NK-92 treated with Interleukin-12 subunit alpha and Interleukin-12 subunit beta, amount 100 ng/mL, for 24 hours (cell line): ENCODE measurements around the gene MCOLN2.
"Not testable (repeated sequence)": the region's sequence is repeated elsewhere in the genome, so short reads cannot be mapped to it uniquely, and the experiment has no call there.

Source experiments
- DNase-seq: peaks from one replicate; lab custom pipeline; 2025; lab: John Stamatoyannopoulos, UW

Gene MCOLN2

DNA sequence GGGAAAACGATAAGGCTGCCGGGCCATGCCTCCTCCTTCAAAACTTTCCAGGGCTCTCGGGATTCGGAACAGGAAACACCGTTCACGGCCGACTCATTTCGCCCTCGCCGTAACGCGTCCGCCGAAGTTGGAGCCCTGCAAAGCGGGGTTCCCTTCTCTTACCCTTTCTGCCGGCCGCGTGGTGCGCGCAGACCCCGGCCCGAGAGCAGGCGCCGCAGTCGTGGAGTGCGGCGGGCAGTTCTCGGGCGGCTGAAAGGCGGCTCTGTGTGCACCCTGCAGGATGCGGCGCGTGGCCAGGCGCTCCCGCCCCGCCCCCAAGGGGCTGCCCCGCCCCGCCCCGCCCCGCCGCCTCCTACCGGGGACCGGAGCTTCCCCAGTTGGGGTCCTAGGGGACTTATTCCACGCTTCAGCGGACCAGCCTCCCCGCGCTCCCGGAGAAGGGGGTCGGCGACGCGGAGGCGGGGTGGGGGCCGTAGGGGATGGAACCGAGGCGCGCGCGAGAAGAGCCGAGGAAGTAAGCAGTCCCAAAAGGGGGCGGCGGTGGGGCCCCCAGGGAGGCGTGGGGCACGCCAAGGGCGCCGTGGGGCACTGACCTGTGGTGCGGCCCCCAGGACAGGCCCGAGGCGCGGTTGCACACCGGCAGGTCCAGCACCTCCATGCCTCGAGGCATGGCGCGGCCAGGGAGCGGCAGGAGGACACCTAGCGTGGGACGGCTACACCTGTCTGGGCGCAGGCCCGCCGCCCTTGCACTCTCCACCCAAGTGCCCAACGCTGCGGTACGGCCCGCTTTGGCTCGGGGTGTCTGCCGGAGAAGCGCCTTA lies at the start of gene MCOLN2:
Gene MCOLN2, minus strand, starts transcription at position 268 of the 821 bp plus-strand sequence. Its CDS starts 241 bp downstream, at position 27.
- DNase-seq = peak; percentile 57

DNA sequence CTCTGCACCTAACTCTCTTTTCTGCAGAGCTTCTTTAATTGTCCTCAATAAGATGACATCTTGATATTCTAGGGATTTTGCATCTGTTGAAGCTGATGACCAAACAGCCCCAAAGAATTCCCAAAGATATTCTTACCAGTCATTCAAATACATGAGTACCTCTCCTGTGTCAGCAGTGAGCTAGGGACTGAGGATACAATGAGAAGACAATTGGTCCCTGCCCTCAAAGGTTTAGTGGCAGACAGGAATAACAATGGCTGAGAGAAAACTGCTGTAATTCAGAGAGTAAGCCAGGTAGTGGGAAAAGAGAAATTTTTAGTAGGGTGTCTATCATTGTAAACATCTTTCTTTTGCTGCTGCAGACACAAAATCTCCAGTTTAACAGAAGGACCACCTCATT lies 45.5 kb upstream of the MCOLN2 start:
- no peak for DNase-seq

DNA sequence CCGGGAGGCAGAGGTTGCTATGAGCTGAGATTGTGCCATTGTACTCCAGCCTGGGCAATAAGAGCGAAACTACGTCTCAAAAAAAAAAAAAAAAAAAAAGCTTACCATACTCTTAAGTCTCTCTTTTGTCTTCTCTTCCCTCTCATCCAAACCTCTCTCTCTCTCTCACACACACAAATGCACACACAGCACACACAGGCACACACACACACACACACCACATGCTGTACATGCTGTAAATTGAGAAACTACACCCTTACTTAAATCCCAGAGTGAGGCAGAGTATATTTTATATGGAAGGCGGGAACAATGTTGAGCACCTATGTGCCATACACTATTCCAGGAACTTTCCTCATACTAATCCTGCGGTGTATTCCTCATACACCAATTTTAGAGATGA lies 44.9 kb upstream of the MCOLN2 start:
- DNase-seq = no peak

DNA sequence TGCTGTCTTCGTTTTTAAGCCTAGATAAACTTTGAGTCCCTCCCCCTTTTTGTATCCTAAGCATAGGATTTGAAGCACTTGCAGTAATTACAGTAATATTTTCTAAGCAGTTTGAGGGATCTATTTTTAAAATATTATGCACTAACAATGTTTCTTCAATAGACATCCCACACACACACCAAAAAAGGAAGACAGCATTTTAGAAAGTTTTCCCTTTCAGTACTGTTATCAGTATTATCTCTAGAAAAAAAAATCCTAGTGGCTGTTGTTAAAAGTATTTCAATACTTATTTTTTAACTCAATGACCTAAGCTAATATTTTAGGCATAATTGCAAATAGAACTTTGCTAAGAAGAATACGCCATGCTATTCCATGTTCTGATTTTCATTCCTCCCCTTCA lies 36.3 kb upstream of the MCOLN2 start:
- DNase-seq = no peak

DNA sequence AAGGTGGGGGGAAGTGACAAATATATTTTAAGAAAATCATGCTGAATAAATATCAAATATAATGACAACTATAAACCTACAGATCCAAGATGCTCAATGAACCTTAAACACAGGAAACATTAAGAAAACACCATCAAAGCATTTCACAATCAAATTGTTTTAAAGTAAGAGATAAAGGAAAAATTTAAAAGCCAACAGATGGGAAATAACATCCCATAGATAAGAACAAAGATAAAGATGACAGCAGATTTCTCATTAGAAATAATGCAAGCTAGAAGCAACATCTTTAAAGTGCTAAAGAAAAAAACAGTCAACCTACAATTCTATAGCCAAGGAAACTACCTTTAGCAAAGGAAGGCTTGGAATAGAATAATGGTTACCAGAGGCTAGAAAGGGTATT lies 33.6 kb upstream of the MCOLN2 start:
- no peak for DNase-seq

DNA sequence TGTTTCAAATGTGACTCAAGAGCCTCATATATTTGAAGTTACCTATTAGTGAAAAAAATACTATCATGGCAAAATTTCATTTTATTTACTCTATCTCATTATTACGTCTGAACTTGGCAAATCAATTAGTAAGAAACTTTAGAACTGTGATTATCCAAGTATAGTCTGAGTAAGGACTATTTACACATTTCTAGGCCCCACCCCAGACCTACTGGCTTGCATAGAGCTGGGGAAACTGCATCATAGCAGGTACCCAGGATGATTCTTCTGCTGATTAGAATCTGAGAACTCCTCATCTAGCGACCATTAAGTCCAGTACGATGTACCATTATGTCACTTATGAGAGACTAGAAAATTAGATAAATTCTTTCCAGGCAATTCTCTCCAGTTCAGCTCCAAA lies 31.2 kb upstream of the MCOLN2 start:
- DNase-seq = no peak

DNA sequence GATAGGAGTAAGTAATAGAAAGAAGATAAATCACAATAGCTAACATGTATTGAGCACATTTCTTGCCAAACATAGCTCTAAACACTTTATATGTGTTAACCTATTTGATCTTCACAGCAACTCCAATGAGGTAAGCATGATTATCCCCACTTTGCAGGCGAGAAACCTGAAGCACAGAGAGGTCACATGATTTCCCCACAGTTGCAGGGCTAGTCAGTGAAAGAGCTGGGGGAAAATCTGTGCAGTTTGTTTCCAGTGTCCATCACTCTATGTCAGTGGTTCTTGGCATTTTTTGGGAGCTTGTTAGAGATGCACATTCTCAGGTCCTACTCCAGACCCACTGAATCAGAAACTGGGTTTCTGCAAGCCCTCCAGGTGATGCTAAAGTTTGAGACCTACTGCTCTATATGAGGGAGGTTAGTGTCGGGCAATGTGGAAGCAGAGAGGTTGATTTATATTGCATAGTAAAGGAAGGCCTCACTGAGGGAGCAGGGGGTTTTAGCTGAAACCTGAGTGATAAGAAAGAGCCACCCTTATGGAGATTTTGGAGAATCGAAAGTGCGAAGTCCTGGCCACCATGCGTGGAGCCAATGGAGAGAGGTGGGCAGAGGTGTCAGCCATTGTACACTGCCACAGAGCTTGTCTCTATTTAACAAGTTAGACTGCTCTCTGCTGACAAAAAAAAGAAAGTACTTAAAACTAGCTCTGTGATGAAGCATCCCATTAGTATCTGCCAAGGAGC lies 30.5 kb upstream of the MCOLN2 start:
- peak; percentile 17 for DNase-seq

DNA sequence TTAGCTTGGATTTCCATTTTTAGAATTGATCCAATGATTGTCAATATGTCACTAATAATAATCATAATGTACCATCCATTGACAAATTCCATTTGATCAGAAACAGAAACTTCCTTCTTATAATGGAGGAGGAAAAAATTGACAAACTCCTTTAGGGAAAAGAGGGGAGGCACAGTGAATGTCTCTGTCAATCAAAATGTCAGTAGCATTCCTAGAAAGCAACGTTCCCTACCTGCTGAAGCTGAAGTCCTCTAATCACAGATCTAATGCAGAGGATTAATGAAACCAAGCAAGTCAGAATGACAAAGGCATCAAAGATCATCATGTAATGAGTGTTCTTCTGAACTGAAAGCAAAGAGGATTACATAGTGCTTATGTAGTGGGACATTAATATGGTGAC lies 29.0 kb upstream of the MCOLN2 start:
- no peak for DNase-seq

DNA sequence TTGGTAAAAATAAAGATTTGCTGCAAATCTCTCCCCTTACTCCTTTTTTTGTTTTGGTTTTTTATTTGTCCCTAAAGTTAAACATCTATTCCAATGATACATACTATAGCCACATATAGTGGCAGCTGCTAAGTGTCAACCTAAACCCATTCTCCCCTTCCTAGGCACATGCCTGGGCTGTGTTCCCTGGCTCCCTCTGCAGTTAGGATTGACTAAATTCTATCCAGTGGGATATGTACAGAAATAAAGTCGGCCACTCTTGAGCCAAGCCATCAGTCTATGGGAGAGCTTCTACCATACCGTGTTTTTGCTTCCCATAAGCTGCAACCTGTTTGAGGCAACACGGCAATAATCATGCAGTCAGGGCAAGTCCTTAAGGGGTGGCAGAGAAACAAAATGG lies 27.8 kb upstream of the MCOLN2 start:
- no peak for DNase-seq

DNA sequence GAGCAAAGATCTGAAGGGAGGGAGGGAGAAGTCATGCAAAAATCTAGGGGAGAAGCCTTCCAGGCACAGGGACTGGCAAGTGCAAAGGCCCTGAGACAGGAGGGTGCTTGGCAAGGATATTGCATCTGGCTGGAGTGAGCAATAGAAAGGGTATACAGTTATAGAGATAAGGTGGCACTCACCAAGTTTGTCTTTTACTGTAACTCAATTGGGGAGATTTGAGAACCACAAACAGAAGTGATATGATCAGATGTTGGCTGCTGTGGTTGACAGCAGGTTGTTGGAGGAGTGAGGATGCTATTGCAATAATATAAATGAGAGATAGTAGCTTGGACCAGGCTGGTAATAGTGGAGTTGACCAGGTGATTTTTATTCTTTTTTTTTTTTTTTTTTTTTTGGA lies 25.8 kb upstream of the MCOLN2 start:
- DNase-seq = no peak

DNA sequence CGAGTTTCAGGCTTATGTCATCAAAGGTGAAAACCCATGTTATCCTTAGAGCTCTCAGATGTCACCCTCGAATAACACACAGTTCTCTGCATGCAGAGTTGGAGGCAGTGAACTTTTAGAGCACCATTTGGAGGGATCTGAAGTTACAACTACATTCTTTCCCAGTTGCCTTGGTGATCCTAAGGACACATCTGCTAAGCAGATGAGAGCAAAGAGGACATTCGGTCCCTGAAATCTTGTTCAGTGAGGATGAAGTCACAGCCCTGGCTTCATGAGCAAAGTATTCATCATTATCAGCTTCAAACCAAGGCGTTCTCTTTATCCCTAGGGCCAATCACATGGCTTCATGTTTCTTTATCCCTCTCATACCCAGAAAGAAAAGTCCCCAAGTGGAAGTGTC lies 23.1 kb upstream of the MCOLN2 start:
- no peak for DNase-seq

DNA sequence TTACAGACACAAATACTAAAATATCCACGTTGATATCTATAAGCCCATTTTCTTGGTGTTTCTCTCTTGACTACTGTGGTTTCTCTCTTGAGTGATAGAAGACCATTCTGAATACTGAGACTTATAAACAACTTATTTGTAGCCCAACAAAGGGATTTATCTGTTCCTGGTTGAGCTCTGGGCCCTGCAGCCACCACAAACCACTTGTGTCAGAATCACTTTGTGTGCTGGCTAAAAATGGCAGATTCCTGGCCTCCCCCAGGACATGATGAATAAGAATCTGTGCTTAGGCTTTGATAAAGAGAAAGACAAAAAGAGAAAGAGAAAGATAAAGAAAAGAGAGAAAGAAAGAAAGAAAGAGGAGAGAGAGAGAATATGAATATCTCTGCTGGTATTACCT lies 18.9 kb upstream of the MCOLN2 start:
- DNase-seq = no peak

DNA sequence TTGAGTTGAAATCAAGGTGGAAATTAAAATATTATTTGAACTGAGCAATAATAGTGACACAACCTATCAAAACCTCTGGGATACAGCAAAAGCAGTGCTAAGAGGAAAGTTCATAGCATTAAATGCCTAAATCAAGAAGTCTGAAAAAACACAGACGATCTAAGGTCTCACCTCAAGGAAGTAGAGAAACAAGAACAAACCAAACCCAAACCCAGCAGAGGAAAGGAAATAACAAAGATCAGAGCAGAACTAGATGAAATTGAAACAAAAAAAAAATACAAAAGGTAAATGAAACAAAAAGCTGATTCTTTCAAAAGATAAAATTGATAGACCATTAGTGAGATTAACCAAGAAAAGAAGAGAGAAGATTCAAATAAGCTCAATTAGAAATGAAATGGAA lies 8.7 kb upstream of the MCOLN2 start:
- DNase-seq = not testable (repeated sequence)

DNA sequence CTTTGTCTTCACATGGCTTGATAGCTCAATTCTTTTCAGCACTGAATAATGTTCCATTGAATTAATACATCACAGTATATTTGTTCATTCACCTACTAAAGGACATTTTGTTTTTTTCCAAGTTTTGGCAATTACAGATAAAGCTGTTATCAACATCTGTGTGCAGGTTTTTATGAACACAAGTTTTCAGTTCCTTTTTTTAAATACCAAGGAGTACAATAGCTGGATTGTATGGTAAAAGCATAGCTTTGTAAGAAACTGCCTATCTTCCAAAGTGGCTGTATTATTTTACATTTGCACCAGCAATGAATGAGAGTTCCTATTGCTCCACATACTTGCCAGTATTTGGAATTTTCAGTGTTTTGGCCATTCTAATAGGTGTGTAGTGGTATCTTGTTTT lies 4.8 kb upstream of the MCOLN2 start:
- DNase-seq = no peak

DNA sequence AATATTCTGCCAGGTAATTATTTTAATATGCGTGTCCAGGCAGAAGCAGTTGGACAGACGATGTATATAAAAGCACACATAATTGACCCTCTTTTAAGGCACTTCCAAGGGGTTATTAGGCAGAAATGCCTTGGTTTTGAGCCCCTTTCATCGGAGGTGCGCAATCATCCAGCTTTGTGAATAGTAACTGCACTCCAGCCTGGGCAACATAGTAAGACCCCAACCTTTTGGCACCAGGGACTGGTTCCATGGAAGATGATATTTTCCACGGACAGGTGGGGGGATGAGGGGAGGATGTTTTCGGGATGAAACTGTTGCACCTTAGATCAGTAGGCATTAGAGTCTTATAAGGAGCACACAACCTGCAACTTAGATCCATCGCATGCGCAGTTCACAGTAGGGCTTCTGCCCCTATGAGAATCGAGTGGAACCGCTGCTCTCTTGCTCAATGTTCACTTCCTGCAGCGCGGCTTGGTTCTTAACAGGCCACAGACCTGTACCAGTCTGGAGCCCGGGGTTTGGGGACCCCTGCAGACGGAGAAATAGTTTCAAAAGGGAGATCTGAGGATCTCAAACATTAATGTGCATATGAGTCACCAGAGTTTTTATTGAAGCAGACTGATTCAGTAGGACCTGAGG lies 1.8 kb upstream of the MCOLN2 start:
- DNase-seq = no peak

DNA sequence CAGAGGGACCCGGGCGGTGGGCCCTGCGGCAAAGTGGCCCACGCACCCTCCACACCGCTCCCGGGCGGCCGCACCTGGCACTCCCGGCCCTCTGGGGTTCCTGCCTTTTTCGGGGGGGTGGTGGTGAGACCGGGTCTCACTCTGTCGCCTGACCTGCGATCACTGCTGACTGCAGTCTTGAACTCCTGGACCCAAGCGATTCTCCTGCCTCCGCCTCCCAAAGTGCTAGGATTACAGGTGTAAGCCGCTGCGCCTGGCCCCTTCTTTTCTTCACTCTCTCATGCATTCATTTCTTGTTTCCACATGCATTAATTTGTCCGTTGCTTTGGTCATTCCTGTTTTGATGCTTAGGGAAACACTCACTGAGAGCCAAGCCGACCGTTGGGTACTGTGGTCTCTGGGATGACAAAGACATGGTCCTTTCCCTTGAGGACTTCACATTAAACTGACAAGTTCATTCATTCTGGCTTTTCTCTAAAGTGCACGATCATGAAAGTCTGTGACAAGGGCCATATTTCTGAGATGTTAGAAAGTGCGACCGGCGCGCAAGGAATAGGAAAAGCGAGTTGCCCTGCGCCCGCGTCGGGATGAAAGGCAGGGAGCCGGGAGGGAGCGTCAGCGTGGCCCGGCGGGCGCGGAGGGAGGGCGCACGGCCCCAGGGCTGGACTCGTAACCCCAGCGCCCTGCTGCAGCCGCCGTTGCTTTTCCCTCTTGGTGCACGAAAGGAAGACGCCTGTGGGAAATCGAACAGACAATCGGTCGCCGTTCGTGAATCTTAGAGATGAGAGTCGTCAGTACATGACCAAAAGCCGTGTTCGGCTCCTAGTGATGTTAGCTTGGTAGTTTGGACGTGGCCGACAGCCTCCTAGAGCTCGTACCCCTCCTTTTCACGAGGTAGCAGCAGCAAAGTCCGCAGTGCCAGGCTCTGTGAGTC lies 1.0 kb upstream of the MCOLN2 start:
- DNase-seq = no peak

DNA sequence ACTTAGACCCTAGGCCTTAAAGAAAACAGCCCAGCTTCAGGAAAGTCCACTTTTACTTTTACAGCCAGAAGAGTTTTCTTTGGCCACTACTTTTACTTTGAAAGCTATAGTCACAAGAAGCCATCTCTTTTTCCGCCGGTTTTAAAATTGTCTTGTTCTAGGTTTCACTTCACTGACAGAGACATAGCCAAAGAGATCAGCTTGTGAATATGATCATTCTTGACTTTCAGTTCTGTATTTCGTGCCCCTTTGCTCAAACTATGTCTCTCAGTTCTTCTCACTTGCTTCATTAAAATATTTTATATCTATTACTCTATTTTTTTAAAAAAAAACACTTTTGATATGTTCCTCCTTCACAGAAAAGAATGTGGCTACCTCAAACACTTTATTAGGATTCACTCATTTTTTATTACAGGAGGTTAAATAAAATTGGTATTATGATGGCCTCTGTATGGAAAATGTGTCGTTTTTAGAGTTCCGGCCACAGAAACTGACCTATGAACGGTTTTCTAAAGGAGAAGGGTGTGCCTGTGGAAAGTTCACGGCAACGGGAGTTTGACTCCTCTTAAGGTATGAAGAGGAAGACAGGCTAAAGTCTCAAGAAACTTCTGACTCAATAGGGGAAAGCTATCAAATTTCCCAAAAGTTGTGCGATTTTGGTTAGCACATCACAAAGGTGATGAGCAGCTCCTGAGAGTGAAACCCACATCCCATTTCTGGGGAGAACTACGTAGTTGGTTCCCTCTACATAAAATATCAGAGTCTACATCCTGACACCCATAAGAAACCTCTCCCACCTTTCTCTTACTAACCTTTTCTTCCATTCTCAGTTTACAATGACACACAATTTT lies 1.2 kb downstream of the MCOLN2 start:
- peak; percentile 6 for DNase-seq

DNA sequence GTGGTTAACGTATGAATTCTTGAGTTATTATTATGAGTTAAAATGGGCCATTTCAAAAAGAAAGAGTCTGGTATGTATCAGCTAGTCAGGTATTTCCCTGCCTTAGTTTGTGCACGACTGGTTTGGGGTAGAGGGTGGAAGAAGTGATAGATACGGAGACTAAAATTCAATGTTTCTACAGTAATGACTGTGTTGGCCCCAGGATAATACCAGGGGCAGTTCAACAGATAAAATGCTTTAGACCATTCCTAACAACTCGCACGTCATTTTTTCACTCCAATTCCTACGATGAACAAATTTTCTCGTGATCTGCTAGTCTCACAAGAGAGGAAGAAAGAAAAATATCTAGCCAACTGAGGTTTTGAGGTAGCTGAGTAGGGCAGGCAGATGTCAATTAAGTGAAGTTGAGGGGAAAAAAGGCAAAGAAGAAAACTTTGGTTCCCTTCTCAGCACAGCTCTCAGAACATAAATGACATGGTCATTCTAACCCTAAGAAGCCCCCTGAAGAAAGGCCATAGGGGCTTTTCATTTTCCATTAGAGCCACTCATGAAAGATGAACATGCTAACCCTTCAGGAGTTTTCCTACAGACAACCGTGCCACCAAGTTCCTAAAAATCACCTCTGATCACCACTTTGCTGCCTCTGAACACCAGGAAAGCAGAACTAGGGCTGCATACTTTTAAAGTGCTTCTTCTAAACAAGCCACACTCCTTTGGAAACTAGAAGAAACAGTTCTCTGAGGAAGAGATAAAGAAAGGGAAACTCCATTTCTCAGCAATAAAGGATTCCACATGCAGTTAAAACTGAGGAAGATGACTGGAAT lies 5.6 kb downstream of the MCOLN2 start:
- DNase-seq = no peak

DNA sequence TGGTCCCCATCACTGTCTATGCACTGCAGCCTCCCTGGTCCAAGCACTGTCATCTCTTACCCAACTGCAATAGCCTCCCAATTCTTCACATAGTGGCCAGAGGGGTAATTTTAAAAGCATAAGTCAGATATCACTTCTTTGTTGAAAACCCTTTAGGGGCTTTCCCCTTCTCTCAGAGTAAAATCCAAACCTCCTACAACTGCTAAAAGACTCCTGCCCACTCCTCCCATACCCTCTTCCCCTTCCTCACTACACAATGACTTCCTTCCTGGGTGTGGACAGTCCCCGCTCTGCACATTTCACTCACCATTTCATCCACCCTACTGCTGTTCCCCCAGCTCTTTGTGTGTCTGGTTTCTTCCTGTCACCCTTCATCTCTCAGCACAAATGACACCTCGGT lies 8.3 kb downstream of the MCOLN2 start:
- DNase-seq = no peak

DNA sequence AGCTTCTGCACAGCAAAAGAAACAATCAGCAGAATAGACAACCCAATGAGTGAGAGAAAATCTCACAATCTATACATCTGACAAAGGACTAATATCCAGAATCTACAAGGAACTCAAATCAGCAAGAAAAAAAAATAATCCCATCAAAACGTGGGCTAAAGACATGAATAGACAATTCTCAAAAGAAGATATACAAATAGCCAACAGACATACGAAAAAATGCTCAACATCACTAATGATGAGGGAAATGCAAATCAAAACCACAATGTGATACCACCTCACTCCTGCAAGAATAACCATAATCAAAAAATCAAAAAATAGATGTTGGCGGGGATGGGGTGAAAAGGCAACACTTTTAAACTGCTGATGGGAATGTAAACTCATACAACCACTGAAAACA lies 10.4 kb downstream of the MCOLN2 start:
- not testable (repeated sequence) for DNase-seq
